DMS79 (cell line): ENCODE results near the gene SART3.
"Not testable (repeated sequence)": the region's sequence is repeated elsewhere in the genome, so short reads cannot be mapped to it uniquely, and the experiment has no call there.

Experiments
- DNase-seq: peaks from one replicate; lab custom pipeline; 2025; lab: John Stamatoyannopoulos, UW

Gene SART3

GRCh38 chr12:108563136-108563803 is 2.3 kb upstream of the SART3 start:
- peak; percentile 63 for DNase-seq

DNA sequence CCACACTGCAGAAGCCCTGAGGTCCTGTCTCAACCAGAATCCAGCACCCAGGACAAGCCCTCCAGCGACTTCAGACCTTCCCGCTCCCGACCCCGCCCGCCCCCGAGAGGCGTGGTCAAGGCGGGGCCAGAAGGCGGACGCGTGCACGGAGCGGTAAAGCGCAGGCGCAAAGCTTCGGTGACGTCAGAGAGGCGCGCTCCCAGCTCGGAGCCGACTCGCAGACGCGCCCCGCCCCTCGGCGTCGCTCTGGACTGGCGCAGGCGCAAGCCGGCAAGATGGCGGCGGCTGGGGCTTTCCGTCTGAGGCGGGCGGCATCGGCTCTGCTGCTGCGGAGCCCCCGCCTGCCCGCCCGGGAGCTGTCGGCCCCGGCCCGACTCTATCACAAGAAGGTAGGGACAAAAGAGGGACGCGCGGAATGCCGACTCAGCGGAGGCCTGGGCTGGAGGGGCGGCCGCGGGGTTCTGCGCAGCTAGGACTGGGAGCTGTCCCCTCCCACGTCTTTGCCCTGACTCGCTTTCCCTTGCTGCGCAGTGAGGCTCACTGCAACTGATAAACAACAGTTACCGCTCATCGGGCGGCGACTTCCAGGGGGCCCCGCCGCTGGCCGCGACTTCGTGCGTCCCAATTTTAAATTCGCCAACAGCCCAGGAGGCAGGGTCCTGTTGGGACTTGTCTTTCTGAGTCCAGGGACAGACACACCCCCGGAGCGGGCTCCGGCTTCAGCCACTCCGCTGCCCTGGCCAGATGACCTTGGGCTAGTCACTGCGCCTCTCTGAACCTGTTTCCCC is 1.6 kb upstream of the SART3 start, which contains the start of gene ISCU:
Gene ISCU, plus strand, starts transcription at position 249 of the 788 bp plus-strand sequence. Its CDS starts 27 bp downstream, at position 276.
- peak; percentile 88 for DNase-seq

DNA sequence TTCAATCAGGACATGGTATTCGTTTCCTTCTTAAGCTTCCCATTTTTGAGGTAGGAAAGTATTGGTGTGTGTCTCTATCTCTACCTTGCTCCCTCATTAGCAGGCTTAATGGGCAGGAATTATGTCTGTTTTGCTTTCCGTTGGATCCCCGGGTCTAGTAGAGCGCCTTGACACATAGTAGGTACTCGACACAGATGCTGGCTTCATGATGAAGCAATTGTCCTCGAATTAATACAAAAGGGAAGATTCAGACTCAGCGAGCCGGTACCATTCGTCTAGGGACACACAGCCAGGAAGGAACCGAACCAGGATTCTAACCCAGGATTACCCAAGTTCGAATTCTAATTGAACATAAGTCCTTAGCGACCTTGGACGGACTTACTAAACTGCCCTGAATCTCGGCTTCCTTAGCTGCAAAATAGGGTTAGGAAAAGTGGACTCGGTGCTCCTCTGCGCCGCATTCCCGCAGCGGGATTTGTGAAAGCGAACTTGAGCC is 927 bp upstream of the SART3 start:
- no peak for DNase-seq

GRCh38 chr12:108560321-108560721 is 652 bp downstream of the SART3 start:
- DNase-seq = no peak

DNA sequence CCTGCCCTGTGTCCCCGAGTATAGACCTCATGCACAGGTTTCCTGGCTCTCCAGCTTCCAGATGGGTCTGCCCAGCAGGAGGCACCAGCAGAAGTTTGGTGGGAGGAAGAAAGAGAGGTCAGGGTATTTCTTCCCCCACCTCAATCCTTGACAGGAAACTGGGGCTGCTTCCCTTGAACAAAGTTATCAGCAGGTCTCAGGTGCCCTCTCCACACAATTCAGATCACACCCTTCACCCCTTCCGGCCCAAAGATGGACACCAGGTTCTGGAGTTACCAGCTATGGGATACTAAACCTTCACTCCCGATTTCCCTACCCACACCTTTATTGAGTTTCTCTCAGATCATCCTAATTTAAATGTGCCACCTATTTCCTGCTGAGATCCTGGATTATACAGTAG is 1.2 kb downstream of the SART3 start:
- DNase-seq = no peak

- DNase-seq = no peak
Observed at GRCh38 chr12:108559007-108559655, 1.8 kb downstream of the SART3 start.

DNA sequence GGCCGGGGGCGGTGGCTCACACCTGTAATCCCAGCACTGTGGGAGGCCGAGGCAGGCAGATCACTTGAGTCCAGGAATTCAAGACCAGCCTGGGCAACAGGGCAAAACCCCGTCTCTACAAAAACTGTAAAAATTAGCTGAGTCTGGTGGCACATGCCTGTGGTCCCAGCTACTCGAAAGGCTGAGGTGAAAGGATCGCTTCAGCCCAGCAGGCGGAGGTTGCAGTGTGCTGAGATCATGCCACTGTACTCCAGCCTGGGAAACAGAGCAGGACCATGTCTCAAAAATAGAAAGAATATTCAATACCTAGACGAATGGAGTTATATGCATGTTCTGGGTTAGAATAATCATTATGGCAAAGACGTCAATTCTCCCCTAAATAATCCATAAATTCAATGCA is 5.6 kb downstream of the SART3 start:
- DNase-seq = not testable (repeated sequence)

DNA sequence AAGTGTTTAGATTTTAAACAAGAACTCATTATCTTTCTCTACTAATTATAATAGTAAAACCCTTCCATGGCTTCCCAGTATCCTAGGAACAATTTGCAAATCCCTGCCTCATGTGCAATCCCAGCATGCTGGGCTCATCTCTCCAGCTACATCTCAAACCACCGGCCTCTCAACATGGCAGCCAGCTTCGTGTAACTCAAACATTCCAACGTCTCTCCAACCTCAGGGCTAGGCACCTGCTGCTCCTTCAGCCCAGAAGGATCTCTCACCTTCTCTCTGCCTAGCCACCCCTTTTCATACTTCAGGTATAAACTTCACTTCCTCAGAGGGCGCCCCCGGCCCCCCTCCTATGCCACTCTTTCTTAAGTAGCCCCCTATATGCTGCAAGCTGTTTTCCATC is 7.2 kb downstream of the SART3 start:
- no peak for DNase-seq

DNA sequence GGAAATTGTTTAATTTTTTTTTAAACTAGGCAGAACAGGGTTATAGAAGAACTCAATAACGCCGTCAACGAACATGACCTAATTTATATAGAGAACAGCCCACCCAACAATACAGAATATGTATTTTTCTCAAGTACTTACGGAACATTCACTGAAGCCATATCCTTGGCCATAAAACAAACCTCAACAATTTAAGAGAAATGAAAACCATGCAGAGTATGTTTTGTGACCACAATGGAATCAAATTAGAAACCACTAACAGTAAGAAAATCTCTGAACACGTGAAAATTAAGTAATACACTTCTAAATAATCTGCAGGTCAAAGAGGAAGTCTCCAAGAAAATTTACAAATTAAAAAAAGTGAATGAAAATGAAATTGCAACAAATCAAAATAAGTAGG is 9.4 kb downstream of the SART3 start:
- no peak for DNase-seq

GRCh38 chr12:108548954-108549521 is 11.9 kb downstream of the SART3 start:
- no peak for DNase-seq

DNA sequence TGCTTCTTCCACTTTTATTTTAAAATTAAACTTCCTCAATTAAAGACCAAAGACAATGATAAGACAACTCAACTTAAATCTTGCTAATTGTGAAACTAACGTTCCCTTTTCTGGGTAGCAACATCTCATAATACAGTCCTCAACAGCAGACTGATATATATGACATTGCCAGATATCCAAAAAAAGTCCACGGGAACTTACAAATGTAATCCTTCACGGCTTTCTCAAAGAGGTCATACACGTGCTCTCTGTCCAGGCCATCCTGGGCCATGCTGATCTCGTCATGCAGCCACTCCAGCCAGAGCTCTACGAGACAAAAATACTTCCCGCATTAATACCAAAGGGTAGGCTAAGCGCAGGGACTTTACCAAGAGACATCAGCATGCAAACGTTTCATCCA is 13.3 kb downstream of the SART3 start:
- DNase-seq = no peak

DNA sequence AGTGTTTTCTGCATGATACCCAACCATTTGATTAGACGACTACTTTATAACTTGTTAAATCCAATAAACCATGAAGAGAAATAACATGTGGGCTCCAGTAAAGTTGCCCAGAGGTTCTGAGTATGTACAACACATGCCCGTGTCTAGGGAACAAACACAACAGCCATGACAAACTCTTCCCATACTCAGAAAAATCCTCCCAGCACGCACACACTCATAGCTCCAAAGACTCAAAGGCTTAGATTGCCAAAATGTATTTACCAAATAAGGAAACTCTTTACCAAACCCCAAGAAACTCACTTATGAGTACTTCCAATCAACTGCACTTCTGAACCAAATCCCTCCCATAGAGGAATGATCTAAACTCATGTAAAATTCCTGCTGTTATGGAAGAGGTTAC is 17.3 kb downstream of the SART3 start:
- DNase-seq = no peak

GRCh38 chr12:108542320-108542719 is 18.7 kb downstream of the SART3 start:
- no peak for DNase-seq

DNA sequence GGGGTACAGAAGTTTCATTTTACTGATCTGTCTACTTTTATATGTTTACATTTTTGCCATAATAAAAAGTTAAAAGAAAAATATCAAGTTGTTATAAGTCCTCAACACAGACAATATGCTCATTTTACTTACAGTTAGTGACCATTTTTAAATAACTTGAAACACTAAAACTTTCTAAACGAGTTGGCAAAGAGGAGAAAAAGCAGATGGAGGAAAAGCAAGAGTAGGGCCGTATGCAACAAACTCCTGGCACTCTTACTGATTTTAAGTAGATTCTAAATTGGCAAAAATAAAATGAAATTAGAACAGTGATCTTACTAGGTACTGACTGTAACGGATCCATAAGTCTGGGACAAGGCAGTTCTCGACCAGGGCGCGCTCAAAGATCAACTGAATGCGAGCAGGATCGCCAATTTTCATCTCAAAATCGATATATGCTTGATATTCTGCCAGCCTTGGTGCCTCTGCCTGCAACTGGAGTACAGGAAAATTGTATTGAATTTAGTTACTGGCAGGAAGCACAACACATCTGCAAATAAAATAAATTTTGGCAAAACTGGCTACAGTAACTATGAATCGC is 22.3 kb downstream of the SART3 start:
- no peak for DNase-seq

- DNase-seq = no peak
Observed at GRCh38 chr12:108538146-108538545, 22.8 kb downstream of the SART3 start.

DNA sequence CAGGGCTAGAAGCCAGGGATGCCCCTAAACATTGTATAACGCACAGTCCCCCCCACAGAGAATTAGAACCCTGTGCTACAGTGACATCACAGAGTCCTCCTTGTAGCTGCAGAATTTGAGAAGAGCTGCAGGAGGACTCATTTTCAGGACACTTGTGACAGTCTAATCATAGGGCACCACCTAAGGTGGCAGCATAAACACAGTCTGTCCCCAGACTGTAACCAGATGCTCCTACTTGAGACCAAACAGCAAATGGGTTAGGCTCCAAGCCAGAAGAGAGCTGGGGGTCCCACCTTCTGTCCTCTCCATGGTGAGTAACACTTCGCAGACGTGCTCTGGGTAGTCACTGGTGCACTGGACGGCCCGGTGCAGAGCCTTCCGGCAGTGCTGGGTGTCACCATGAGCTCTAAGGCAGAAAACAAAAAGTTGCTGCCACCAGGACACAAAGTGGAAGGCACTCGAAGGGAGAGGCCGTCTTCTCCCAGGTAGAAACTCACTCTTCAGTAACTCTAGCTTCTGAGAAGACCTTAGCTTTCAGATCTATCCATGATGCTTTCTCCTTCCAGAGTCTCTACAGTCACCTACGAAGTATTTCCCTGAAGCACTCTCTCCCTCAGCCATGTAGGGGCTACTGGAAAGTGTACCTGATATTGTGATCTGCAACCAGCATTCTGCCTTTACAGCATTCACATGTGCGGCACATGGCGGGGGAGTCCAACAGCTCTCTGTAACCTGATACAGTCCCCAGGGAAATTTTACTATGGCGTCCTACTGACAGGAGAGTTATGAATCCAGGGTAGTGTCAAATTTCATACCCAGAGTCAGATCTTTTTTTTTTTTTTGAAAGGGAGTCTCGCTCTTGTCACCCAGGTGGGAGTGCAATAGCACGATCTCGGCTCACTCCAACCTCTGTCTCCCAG is 28.8 kb downstream of the SART3 start:
- DNase-seq = peak; percentile 33

GRCh38 chr12:108530161-108530560 is 30.8 kb downstream of the SART3 start:
- DNase-seq = no peak

DNA sequence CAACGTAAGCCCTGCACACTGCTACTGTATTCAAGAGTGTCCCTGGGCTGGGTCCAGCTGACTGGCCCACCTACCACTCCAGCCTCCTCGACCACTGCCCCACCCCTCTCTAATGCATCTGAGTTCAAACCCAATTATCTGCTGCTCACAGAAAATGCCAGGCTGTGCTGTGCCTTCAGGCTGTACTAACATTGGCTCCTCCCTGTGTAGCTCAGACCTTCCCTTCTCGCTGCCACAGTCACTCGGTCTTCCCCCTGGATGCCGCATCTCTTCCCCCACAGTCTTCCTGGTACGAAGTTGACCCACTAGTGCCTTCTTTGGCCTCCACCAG is 33.8 kb downstream of the SART3 start:
- DNase-seq = no peak

GRCh38 chr12:108526482-108527165 is 34.3 kb downstream of the SART3 start:
- DNase-seq = no peak

- DNase-seq = no peak
Observed at GRCh38 chr12:108525681-108526080, 35.3 kb downstream of the SART3 start.

DNA sequence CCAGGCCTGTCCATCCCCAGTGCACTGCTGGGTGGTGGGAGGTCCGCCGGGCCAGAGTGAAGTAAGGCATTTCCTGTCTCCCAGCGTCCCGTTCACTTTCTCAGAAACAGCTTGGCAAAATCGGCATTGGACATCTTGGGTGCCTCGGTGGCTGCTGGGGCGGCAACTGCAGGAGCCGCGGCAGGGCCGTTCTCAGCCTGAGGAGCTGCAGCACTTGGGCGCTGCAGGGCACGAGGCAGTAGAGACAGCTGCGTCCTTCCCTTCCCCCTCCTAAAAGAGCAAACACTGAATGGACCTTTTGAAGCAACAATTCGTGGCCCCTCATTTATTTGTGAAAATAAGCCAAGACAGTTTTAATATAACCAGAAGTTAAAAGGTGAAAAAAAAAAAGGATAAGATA is 37.6 kb downstream of the SART3 start:
- DNase-seq = no peak
